ENCODE results near the gene SPPL2B.

- TF ChIP-seq REST (IDR thresholded peaks at IDR 0.05; ENCODE audit: low read depth): no peak
- no peak for TF ChIP-seq MAX (IDR thresholded peaks at IDR 0.05)
- no peak for TF ChIP-seq CEBPB (IDR thresholded peaks at IDR 0.05)
- TF ChIP-seq TAF1 (IDR thresholded peaks at IDR 0.05; ENCODE audit: low read depth): no peak
- no peak for TF ChIP-seq EP300 (IDR thresholded peaks at IDR 0.05; ENCODE audit: borderline replicate concordance)
- no peak for TF ChIP-seq YY1 (IDR thresholded peaks at IDR 0.05; ENCODE audit: low read depth)
- TF ChIP-seq RAD21 (IDR thresholded peaks at IDR 0.05; ENCODE audit: low read depth): no peak
- TF ChIP-seq CREB1 (IDR thresholded peaks at IDR 0.05; ENCODE audit: low read depth): no peak
- TF ChIP-seq EGR1 (IDR thresholded peaks at IDR 0.05): no peak
- TF ChIP-seq TEAD4 (IDR thresholded peaks at IDR 0.05): no peak
- TF ChIP-seq ZBTB7A (IDR thresholded peaks at IDR 0.05; ENCODE audit: low read depth): no peak
Measured at GRCh38 chr19:2306971-2307370, 21.5 kb upstream of the SPPL2B start.
